ENCODE results near the gene HACL1.

DNA sequence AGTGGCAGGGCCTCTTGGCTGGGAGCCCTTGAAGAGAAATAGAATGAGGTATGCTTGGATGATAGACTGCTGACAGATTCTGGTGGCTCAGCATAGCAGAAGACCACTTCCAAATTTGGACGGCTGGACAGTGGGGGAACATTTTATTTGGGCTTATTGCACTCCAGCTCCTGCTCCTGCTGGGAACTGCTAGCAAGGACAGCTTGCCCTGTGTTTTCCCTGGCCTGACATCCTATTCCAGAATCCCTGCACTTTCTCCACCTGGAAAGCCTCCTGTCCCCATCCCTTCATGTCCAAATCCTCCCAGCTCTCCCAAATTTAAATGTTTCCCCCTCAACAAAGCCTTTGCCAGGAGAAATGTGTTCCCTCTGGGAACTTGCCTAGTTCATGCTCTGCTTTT lies 70.0 kb downstream of the HACL1 start:
- TF ChIP-seq, protein P1, sequence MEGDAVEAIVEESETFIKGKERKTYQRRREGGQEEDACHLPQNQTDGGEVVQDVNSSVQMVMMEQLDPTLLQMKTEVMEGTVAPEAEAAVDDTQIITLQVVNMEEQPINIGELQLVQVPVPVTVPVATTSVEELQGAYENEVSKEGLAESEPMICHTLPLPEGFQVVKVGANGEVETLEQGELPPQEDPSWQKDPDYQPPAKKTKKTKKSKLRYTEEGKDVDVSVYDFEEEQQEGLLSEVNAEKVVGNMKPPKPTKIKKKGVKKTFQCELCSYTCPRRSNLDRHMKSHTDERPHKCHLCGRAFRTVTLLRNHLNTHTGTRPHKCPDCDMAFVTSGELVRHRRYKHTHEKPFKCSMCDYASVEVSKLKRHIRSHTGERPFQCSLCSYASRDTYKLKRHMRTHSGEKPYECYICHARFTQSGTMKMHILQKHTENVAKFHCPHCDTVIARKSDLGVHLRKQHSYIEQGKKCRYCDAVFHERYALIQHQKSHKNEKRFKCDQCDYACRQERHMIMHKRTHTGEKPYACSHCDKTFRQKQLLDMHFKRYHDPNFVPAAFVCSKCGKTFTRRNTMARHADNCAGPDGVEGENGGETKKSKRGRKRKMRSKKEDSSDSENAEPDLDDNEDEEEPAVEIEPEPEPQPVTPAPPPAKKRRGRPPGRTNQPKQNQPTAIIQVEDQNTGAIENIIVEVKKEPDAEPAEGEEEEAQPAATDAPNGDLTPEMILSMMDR (IDR thresholded peaks at IDR 0.05) = no peak
- TF ChIP-seq POLR2A (IDR thresholded peaks at IDR 0.05) = no peak
- no peak for TF ChIP-seq POLR2AphosphoS5 (IDR thresholded peaks at IDR 0.05)
